Panc1 (cell line): ENCODE data around the gene ZNF714. TPM values are rescaled to one million over a fixed set of nuclear protein-coding genes. Genes with fewer than 3 reads are reported as not detected.

ENCODE experiments used
- ATAC-seq: fragments of 200-7000 bp; cut with Tn5 transposase; 2 replicates; pipeline ENCODE4 v1.9.1; 2020; ENCODE audit warnings: mild to moderate bottlenecking, moderate library complexity
- BruUV-seq: library from RNA; stranded (reverse); fragments of 400-500 nt; replicated peaks from 2 replicates; lab custom pipeline; 2021; lab: Mats Ljungman, UMichigan
- CTCF ChIA-PET: fragments of 300-600 bp; sonication (Branson Sonifier 250); formaldehyde crosslinking; loops from one replicate; lab custom pipeline; 2022; ENCODE audit warnings: antibody characterized with exemption; lab: Charles Lee
- POLR2A ChIA-PET: fragments of 300-600 bp; sonication (Branson Sonifier 250); formaldehyde crosslinking; loops from one replicate; lab custom pipeline; 2022; ENCODE audit warnings: antibody characterized with exemption; lab: Charles Lee
- DNase-seq: peaks from one replicate; pipeline ENCODE4 v3.0.0-alpha.2; 2010; ENCODE audit warnings: low read depth, low spot score
- H3K27ac ChIP-seq: 2 replicates; pipeline ENCODE4 v1.5.1; 2011; ENCODE audit warnings: mild to moderate bottlenecking, low read length, inconsistent platforms
- H3K27me3 ChIP-seq: fragments of 200-500 bp; sonication (Bioruptor generic); 2 replicates; pipeline ENCODE4 v1.6.0; 2014; ENCODE audit warnings: low read length, inconsistent platforms; ENCODE audit not compliant: control insufficient read depth, insufficient read depth
- H3K36me3 ChIP-seq: fragments of 200-500 bp; sonication (Bioruptor generic); 2 replicates; pipeline ENCODE4 v1.5.1; 2014; ENCODE audit warnings: inconsistent platforms, mild to moderate bottlenecking, low read length, moderate library complexity; ENCODE audit not compliant: control insufficient read depth, insufficient read depth
- H3K4me1 ChIP-seq: 2 replicates; pipeline ENCODE4 v1.5.1; 2011; ENCODE audit warnings: inconsistent platforms, mild to moderate bottlenecking, low read length, moderate library complexity; ENCODE audit not compliant: control insufficient read depth, insufficient read depth
- H3K4me3 ChIP-seq, 2 experiments: 2 replicates each; pipeline ENCODE4 v1.5.1; 2011 to 2012; ENCODE audit warnings: low read depth in 2 of 2, low read length in 2 of 2, mild to moderate bottlenecking in 2 of 2, inconsistent platforms in 1 of 2, moderate library complexity in 1 of 2
- H3K9me3 ChIP-seq: fragments of 200-500 bp; sonication (Bioruptor generic); 2 replicates; pipeline ENCODE4 v1.5.1; 2014; ENCODE audit warnings: low read depth, mild to moderate bottlenecking, inconsistent platforms, low read length, moderate library complexity; ENCODE audit not compliant: control insufficient read depth, insufficient read depth
- CTCF ChIP-seq: fragments of 450-650 bp; IDR thresholded peaks from 2 replicates; pipeline ENCODE4 v1.5.1; 2017; ENCODE audit warnings: mild to moderate bottlenecking
- POLR2AphosphoS5 ChIP-seq: IDR thresholded peaks from 2 replicates; pipeline ENCODE4 v1.6.1; 2012; ENCODE audit warnings: mild to moderate bottlenecking, low read depth, low read length, moderate library complexity
- SIN3A ChIP-seq: IDR thresholded peaks from 2 replicates; pipeline ENCODE4 v1.6.1; 2012; ENCODE audit warnings: low read depth, mild to moderate bottlenecking, low read length, moderate library complexity, borderline replicate concordance; ENCODE audit not compliant: insufficient read depth
- TCF7L2 ChIP-seq: IDR thresholded peaks from 2 replicates; pipeline ENCODE4 v1.6.1; 2011; ENCODE audit warnings: mild to moderate bottlenecking, low read depth, low read length, inconsistent platforms
- in situ Hi-C: cut with HindIII; loops from 2 replicates; pipeline ENCODE4 v1.10.0; 2016; ENCODE audit warnings: low sequenced_read_pairs, low pct_unique_long_range_greater_than_20kb
- intact Hi-C: fragments of 100-400 bp; cut with micrococcal nuclease; formaldehyde crosslinking; loops from one replicate; pipeline ENCODE4 v1.10.0; 2022; ENCODE audit not compliant: unreplicated experiment
- total RNA-seq: library from RNA; stranded (reverse); gene quantifications from one replicate; pipeline ENCODE4 v1.2.1, GENCODE V29; 2021; ENCODE audit not compliant: unreplicated experiment
- TF ChIP-seq, protein P1 (sequence below), 2 experiments: IDR thresholded peaks; 2 replicates each; pipeline ENCODE4 v1.6.1; 2011 to 2012; ENCODE audit warnings: low read depth in 2 of 2, control low read depth in 1 of 2, low read length in 1 of 2, mild to moderate bottlenecking in 1 of 2, moderate library complexity in 1 of 2; ENCODE audit not compliant: insufficient read depth in 1 of 2

The ZNF714 gene
- total RNA-seq, 1 experiment from 2014 or later: 0.67 TPM

DNA sequence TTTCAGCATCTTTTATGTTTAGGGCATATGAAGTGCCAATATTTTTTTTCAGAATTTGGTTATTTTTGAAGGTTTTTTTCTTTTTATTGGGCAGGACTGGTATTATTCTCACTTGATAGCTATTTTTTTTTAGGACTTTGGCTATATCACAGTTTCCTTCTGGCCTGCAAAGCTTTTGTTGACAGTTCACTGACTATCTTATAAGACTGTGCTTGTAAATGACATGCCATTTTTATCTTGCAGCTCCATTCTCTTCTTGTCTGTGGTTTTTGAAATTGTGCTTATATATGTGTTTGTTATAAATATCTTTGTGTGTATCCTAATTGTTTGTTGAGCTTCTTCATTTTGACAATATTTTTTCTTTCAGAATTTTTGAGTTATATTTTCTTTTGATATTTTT is 33.4 kb downstream of the ZNF714 start:
- ATAC-seq (no peak), DNase-seq (no peak)
- in situ Hi-C loops (no loop called here), intact Hi-C loops (no loop called here)
- Histone ChIP-seq H3K4me1 (no peaks in the 10 kb centered on the region), H3K36me3 (no peaks in the 10 kb centered on the region), H3K27ac (no peak overlapping the region), H3K4me3 (no peak overlapping the region), H3K27me3 (no peaks in the 10 kb centered on the region), H3K9me3 (0 out of 2 replicates have a peak, but pooled peaks cover 2% of the 10 kb centered on the region)
- ChIA-PET CTCF (no interaction called here), POLR2A (no interaction called here)
- TF ChIP-seq TCF7L2 (no peak), CTCF (no peak), SIN3A (no peak)
- no TSS peak for BruUV-seq

- ATAC-seq (no peak), DNase-seq (no peak)
- in situ Hi-C loops: no loop called here
- Histone ChIP-seq H3K9me3 (0 out of 2 replicates have a peak, but pooled peaks cover 2% of the 10 kb centered on the region), H3K4me3 (no peak overlapping the region), H3K27me3 (no peaks in the 10 kb centered on the region), H3K27ac (no peak overlapping the region), H3K4me1 (no peaks in the 10 kb centered on the region), H3K36me3 (no peaks in the 10 kb centered on the region)
- TF ChIP-seq, protein P1, sequence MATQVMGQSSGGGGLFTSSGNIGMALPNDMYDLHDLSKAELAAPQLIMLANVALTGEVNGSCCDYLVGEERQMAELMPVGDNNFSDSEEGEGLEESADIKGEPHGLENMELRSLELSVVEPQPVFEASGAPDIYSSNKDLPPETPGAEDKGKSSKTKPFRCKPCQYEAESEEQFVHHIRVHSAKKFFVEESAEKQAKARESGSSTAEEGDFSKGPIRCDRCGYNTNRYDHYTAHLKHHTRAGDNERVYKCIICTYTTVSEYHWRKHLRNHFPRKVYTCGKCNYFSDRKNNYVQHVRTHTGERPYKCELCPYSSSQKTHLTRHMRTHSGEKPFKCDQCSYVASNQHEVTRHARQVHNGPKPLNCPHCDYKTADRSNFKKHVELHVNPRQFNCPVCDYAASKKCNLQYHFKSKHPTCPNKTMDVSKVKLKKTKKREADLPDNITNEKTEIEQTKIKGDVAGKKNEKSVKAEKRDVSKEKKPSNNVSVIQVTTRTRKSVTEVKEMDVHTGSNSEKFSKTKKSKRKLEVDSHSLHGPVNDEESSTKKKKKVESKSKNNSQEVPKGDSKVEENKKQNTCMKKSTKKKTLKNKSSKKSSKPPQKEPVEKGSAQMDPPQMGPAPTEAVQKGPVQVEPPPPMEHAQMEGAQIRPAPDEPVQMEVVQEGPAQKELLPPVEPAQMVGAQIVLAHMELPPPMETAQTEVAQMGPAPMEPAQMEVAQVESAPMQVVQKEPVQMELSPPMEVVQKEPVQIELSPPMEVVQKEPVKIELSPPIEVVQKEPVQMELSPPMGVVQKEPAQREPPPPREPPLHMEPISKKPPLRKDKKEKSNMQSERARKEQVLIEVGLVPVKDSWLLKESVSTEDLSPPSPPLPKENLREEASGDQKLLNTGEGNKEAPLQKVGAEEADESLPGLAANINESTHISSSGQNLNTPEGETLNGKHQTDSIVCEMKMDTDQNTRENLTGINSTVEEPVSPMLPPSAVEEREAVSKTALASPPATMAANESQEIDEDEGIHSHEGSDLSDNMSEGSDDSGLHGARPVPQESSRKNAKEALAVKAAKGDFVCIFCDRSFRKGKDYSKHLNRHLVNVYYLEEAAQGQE (IDR thresholded peaks at IDR 0.05; ENCODE audit: insufficient read depth in 1 of 2, low read depth in 2 of 2, low read length in 1 of 2): no peak
- no peak for TF ChIP-seq SIN3A
- no peak for TF ChIP-seq POLR2AphosphoS5
- no peak for TF ChIP-seq CTCF
- TF ChIP-seq TCF7L2: no peak
- ChIA-PET CTCF (no interaction called here), POLR2A (no interaction called here)
- no TSS peak for BruUV-seq
- intact Hi-C loops: no loop called here
Measured at GRCh38 chr19:21117041-21117907, 35.3 kb downstream of the ZNF714 start.
